Endothelial cell of umbilical vein (primary cell): ENCODE data around the gene COL4A2. TPM values are rescaled to one million over a fixed set of nuclear protein-coding genes. Genes with fewer than 3 reads are reported as not detected.

ENCODE experiments used
- BruUV-seq: library from RNA; stranded (reverse); fragments of 400-500 nt; replicated peaks from 2 replicates; lab custom pipeline; 2021; lab: Mats Ljungman, UMichigan
- CTCF ChIA-PET: fragments of 300-600, 350-600 bp; sonication (Branson Sonifier 250); formaldehyde crosslinking; loops from one replicate; lab custom pipeline; 2021; ENCODE audit warnings: antibody characterized with exemption, inconsistent platforms; lab: Charles Lee
- POLR2A ChIA-PET: fragments of 300-600, 350-600 bp; sonication (Branson Sonifier 250); formaldehyde crosslinking; loops from one replicate; lab custom pipeline; 2021; ENCODE audit warnings: antibody characterized with exemption, inconsistent platforms; lab: Charles Lee
- DNase-seq: peaks from one replicate; pipeline ENCODE4 v3.0.0-alpha.2; 2011; ENCODE audit warnings: low read depth, low spot score
- FAIRE-seq: peaks from 2 replicates; lab custom pipeline; 2011; peaks lifted over from hg19 to GRCh38; lab: Jason Lieb, UNC
- H2AFZ ChIP-seq: 2 replicates; pipeline ENCODE4 v1.6.0; 2012; ENCODE audit warnings: low read depth, low read length, control low read depth, inconsistent platforms
- H3K27ac ChIP-seq: 2 replicates; pipeline ENCODE4 v1.5.1; 2011; ENCODE audit warnings: low read depth, mild to moderate bottlenecking, control low read depth, low read length, moderate library complexity; ENCODE audit not compliant: insufficient read depth
- H3K27me3 ChIP-seq, 2 experiments: 2 replicates each; pipeline versions ENCODE4 v1.6.0 to v1.6.1; 2011; ENCODE audit warnings: low read length in 2 of 2, mixed read lengths in 1 of 2; ENCODE audit not compliant: control insufficient read depth in 2 of 2, insufficient read depth in 2 of 2
- H3K36me3 ChIP-seq, 2 experiments: 2 replicates in 1 of 2; 3 replicates in 1 of 2; pipeline ENCODE4 v1.5.1; 2011; ENCODE audit warnings: low read length in 2 of 2, mild to moderate bottlenecking in 1 of 2, moderate library complexity in 1 of 2; ENCODE audit not compliant: control insufficient read depth in 2 of 2, insufficient read depth in 2 of 2; ENCODE audit errors: extremely low read depth in 1 of 2
- H3K4me1 ChIP-seq: 3 replicates; pipeline ENCODE4 v1.5.1; 2011; ENCODE audit warnings: mild to moderate bottlenecking, low read length; ENCODE audit not compliant: control insufficient read depth, insufficient read depth; ENCODE audit errors: extremely low read depth
- H3K4me2 ChIP-seq: 2 replicates; pipeline ENCODE4 v1.6.1; 2011; ENCODE audit warnings: low read length, control low read depth, mixed read lengths; ENCODE audit not compliant: insufficient read depth
- H3K4me3 ChIP-seq, 3 experiments: fragments of 200-600 bp in 1 of 3; sonication (generic), shearing (Covaris generic) in 1 of 3; replicated peaks in 1 of 3; 2 replicates each; pipeline ENCODE4 v1.5.1; 2011 to 2016; ENCODE audit warnings: control low read depth in 3 of 3, low read length in 3 of 3, mild to moderate bottlenecking in 2 of 3, inconsistent platforms in 1 of 3, low read depth in 1 of 3, moderate library complexity in 1 of 3; ENCODE audit not compliant: insufficient read depth in 1 of 3
- H3K79me2 ChIP-seq: 2 replicates; pipeline ENCODE4 v1.6.0; 2012; ENCODE audit warnings: low read length, inconsistent platforms; ENCODE audit not compliant: control insufficient read depth, insufficient read depth
- H3K9ac ChIP-seq: replicated peaks from 2 replicates; pipeline ENCODE3; 2011; ENCODE audit warnings: low read length, control low read depth; ENCODE audit not compliant: insufficient read depth; ENCODE audit errors: extremely low read depth
- H3K9me1 ChIP-seq: replicated peaks from 3 replicates; pipeline ENCODE4 v1.6.0; 2011; ENCODE audit warnings: mild to moderate bottlenecking, low read length; ENCODE audit not compliant: control insufficient read depth, insufficient read depth; ENCODE audit errors: extremely low read depth
- H3K9me3 ChIP-seq: replicated peaks from 2 replicates; pipeline ENCODE4 v1.5.1; 2012; ENCODE audit warnings: low read length, inconsistent platforms; ENCODE audit not compliant: control insufficient read depth, insufficient read depth
- H4K20me1 ChIP-seq: replicated peaks from 2 replicates; pipeline ENCODE3; 2011; ENCODE audit warnings: mild to moderate bottlenecking, low read length; ENCODE audit not compliant: control insufficient read depth, insufficient read depth; ENCODE audit errors: extremely low read depth
- CTCF ChIP-seq, 2 donors: IDR thresholded peaks; 1 replicate in 1 of 2; 2 replicates in 1 of 2; pipeline ENCODE4 v1.5.1; 2011; ENCODE audit warnings: low read length in 2 of 2, mild to moderate bottlenecking in 2 of 2, moderate library complexity in 2 of 2, control low read depth in 1 of 2, inconsistent platforms in 1 of 2, low read depth in 1 of 2; ENCODE audit not compliant: insufficient read depth in 1 of 2; ENCODE audit errors: extremely low read depth in 1 of 2
- EZH2 ChIP-seq: IDR thresholded peaks from 2 replicates; pipeline ENCODE4 v1.6.1; 2012; ENCODE audit warnings: borderline replicate concordance, low read depth, mild to moderate bottlenecking, moderate library complexity, low read length, inconsistent platforms; ENCODE audit not compliant: severe bottlenecking
- FOS ChIP-seq: IDR thresholded peaks from 2 replicates; pipeline ENCODE4 v1.6.1; 2011; ENCODE audit warnings: mild to moderate bottlenecking, low read length, moderate library complexity, borderline replicate concordance; ENCODE audit not compliant: insufficient read depth
- GATA2 ChIP-seq: IDR thresholded peaks from 2 replicates; pipeline ENCODE4 v1.7.0; 2011; ENCODE audit warnings: low read depth, mild to moderate bottlenecking, moderate library complexity, mixed read lengths, low read length; ENCODE audit not compliant: insufficient read length, insufficient read depth
- JUN ChIP-seq: IDR thresholded peaks from 2 replicates; pipeline ENCODE4 v1.6.1; 2011; ENCODE audit warnings: borderline replicate concordance, low read depth; ENCODE audit not compliant: insufficient read length, insufficient read depth
- MYC ChIP-seq: IDR thresholded peaks from one replicate; pipeline ENCODE4 v1.6.1; 2011; ENCODE audit warnings: mild to moderate bottlenecking, low read depth, low read length
- POLR2A ChIP-seq: IDR thresholded peaks from 2 replicates; pipeline ENCODE4 v1.6.1; 2012; ENCODE audit warnings: low read depth, mild to moderate bottlenecking, control low read depth, low read length
- POLR2AphosphoS5 ChIP-seq: IDR thresholded peaks from 2 replicates; pipeline ENCODE4 v1.6.1; 2012; ENCODE audit warnings: low read depth, mild to moderate bottlenecking, control low read depth, low read length, moderate library complexity; ENCODE audit not compliant: insufficient read depth
- dilution Hi-C: fragments of 300-500 bp; cut with MboI; formaldehyde crosslinking; loops from one replicate; pipeline ENCODE4 v1.15.0; 2019; ENCODE audit warnings: low sequenced_read_pairs; ENCODE audit not compliant: extremely low pct_ligation_motif_present
- intact Hi-C: fragments of 100-400 bp; cut with micrococcal nuclease; formaldehyde crosslinking; loops from one replicate; pipeline ENCODE4 v1.10.0; 2022
- polyA plus RNA-seq, 4 experiments: library from polyadenylated mRNA; depleted of rRNA in 3 of 4; stranded (reverse) in 3 of 4; unstranded in 1 of 4; fragments of >200 nt; gene quantifications; 2 replicates each; pipeline versions ENCODE4 v1.2.1 to v1.2.3, GENCODE V29; 2011 to 2012; ENCODE audit warnings: missing spikeins in 1 of 4
- total RNA-seq: library from RNA; stranded (reverse); gene quantifications from 2 replicates; pipeline ENCODE4 v1.2.3, GENCODE V29; 2021
- TF ChIP-seq, protein P1 (sequence below): IDR thresholded peaks from 2 replicates; pipeline ENCODE4 v1.6.1; 2011; ENCODE audit not compliant: insufficient read depth, insufficient read length

COL4A2 gene
- total and polyA plus RNA-seq, 2 donors (not counting 3 experiments of a cell fraction or from before 2014, with no cell fraction given) = 792 to 940 TPM

DNA sequence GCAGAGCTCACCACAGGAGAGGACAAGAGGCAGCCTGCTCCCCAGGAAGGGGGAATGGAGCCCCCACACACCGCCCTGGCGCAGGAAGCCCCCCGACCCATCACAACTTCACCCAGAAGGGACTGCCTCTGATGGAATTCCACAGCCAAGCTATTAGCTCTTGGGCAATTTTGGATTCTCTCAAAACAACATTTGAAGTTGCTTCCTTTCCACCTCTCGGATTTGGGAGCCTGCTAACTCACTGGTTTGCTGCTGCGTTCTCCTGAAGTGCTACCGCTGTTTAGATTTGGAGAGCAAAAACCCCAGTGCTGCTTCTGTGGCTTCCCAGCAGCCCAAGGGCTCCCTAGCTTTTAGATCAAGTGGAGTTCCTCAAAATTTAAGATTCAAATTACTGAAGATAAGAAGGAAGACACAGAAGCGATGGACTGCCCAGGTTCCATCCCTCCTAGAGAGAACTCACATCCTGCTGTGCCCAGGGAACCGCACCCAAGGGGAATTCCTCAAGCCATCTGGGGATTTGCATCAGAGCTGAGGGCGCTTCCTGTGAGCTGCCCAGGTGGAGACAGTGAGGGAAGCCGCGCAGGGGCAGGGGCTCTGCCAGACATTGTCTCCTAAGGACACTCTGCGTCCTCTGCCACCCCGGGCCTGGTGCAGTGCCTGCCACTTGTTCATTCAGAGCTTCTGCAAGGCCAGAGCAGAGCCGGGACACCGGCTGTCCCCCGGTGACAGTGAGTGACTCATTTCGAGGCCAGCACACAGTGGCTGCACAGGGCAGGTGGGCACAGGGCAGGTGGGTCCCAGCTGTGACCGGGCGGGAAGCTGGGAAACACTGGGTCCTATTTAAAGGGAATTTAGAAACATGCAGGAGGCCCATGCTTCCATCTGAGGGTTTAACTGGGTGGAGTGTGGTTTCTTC is 45.7 kb upstream of the COL4A2 start:
- Histone ChIP-seq H3K36me3 (peaks cover 0 to 2% of the 10 kb centered on the region in 2 experiments), H3K9ac (peak overlapping the region; percentile 43), H3K4me1 (peaks cover 80% of the 10 kb centered on the region), H3K79me2 (peaks cover 43% of the 10 kb centered on the region), H2AFZ (no peak overlapping the region), H3K4me2 (peak overlapping the region; percentile 76), H3K27me3 (no peaks in the 10 kb centered on the region), H4K20me1 (no peaks in the 10 kb centered on the region), H3K9me3 (no peaks in the 10 kb centered on the region), H3K27ac (peak overlapping the region; percentile 81), H3K4me3 (no peak overlapping the region), H3K9me1 (no peaks in the 10 kb centered on the region)
- peak; percentile 26 for FAIRE-seq
- no TSS peak for BruUV-seq
- dilution Hi-C loops (no loop called here), intact Hi-C loops (no loop called here)
- no peak for TF ChIP-seq POLR2AphosphoS5
- TF ChIP-seq FOS = no peak
- TF ChIP-seq POLR2A = no peak
- TF ChIP-seq CTCF (IDR thresholded peaks at IDR 0.05; ENCODE audit: extremely low read depth in 1 of 2, insufficient read depth in 1 of 2, low read depth in 1 of 2, low read length in 2 of 2) = no peak
- TF ChIP-seq JUN = no peak
- TF ChIP-seq, protein P1, sequence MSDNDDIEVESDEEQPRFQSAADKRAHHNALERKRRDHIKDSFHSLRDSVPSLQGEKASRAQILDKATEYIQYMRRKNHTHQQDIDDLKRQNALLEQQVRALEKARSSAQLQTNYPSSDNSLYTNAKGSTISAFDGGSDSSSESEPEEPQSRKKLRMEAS = no peak
- no peak for TF ChIP-seq MYC
- TF ChIP-seq GATA2 = no peak
- no peak for TF ChIP-seq EZH2
- DNase-seq = peak; percentile 21
- CTCF ChIA-PET = interaction anchor here (0.7 to 3.9 kb wide), 8 partner anchors 13 to 194 kb away, joined by 3 to 33 read pairs (median 3); partner anchors contain the start of genes COL4A1 and COL4A2
- POLR2A ChIA-PET = interaction anchor here (1.1 kb wide), 1 partner anchor 14 kb away, joined by 5 read pairs; no protein-coding TSS in a partner anchor
